HG02642 (cell line): ENCODE results near the gene SURF6.

Experiments
- ATAC-seq: cut with Tn5 transposase; IDR thresholded peaks from one replicate; pipeline ENCODE4 v1.9.1; 2021; ENCODE audit warnings: mild to moderate bottlenecking; ENCODE audit not compliant: unreplicated experiment, poor library complexity

SURF6 gene

DNA sequence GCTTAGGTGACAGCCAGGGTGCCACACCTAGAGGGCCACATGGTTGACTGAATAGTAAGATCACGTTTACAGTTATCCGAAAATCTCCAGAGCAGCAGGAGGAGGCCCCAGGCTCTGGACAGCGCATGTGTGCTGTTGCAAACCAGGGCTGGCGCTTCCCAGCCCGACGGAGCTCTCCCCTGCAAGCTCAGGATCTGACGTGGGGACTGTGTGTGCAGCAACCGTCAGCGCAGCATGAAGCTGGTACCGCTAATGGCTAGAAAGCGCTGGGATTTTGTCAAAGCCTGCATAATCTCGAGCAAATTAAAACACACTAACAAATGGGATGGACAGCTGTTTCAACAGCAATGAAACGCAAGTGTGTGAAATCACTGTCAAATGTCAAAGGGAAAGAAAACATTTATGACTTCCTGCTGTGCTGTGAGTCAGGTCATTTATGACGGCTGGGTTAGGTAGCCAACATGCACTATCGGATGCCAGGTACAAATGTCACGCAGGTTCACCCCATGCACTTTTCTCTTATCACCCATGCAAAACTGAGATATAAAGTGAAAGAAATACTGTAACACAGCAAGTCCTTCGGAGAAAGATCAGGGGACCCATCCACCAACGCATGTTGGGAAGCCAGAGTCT, 32.4 kb upstream of the SURF6 start:
- ATAC-seq = no peak

DNA sequence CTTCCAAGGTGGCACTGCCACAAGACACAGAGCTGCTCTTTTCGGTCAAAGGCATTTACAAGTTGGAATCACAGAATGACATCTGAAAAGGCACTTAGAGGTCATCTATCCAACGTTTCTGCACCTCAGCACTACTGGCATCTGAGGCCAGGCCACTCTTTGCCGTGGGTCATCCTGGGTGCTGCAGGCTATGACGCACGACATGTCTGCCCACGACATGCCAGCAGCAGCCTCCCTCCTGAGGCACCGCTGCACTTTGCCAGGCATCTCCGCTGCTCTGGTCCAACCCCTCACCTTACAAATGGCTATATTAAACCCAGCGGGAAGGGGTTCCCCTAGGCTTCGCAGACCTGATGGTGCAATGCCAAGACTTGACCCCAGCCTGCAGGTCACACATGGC, 31.8 kb upstream of the SURF6 start:
- ATAC-seq = no peak

DNA sequence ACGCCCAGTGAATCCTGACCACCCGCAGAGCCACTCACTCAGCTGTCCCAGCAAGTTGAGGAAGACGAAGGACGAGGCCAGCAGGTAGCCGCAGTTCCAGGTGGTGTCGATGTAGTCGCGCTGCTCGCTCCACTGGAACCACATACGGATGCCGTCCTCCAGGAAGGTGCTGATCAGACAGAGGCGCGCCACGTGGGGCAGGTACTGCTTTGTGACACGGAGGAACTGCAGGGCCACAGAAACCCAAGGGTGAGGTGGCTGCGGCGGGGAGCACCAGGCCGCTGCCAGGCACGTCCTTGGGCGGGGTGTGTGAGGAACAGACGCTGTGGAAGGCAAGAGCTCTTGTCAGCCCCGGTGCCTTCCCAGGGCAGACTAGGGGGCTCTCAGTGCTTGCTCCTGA, 31.2 kb upstream of the SURF6 start:
- no peak for ATAC-seq

DNA sequence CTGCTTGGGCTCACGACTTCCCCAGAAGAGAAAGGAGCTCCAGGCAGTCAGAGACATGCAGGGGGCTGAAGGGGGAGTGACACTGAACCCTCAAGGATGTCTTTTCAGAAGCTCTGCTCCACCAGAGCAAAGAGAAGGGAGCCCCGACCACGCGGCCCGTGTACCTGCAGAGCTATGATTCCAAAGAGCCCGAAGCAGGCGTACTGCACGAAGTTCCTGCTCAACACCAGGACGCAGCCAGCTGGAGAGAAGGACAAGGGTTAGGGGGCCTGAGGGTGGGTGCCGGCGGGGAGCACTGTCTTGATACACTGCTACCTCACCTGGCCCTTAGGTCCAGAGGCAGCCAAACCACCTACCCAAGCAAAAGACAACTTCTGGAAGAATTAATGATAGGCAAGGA, 30.4 kb upstream of the SURF6 start:
- ATAC-seq = no peak

DNA sequence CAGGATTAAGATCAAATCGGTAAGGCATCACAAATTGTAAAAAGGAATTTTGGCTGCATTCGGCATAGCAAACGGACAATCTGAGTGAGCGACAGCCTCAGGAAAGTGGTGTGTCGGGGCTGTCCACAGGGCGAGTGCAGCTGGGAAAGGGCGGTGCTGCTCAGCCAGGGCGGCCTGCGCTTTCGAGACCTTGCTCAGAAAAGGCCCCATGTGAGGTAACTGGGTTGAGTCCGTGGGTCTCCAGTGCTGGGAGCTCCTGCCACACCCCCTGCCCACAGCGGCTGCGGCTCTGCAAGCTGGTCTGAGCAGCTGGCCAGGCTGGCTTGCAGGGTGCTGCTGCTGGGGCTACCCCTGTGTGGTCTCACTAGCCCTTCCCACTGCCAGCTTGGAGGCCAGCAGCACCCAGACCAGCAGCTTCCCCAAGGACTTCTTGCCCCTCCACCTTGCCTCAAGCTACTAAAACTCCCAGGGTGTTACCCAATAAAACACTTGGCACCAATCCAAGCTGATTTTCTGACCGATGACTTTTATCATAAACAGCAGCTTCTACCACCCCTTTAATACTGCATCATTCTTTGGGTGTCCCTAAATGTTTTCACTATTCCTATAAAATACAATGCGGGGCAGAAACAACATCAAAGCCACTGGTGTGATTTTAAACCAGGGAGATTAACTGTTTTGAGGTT, 26.5 kb upstream of the SURF6 start:
- no peak for ATAC-seq

DNA sequence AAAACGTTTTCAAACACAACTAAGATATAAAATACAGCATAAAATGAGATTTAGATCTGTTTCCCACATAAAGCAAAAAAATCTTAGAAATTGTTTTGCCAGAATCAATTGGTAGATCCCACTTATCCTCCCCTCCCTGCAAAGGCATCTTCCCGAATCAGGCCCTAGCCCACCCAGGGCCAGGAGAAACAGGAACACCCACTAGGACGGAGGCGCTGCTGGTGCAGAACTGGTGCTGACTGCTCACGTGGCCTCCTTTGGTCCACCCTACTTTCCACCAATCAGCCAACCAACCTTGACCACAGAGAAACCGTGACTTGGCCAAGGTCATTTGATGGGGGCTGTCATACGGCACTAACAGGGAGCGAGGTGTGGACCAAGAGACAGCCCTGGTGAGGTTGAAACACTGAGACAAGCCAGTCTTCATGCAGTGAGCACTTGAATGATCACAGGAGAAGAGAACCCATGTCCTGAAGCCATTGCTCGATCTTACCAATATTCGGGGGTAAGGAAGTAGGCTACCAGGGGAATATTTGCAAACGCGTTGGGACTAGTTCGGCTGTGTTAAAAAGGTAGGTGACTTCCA, 25.6 kb upstream of the SURF6 start:
- ATAC-seq = no peak

DNA sequence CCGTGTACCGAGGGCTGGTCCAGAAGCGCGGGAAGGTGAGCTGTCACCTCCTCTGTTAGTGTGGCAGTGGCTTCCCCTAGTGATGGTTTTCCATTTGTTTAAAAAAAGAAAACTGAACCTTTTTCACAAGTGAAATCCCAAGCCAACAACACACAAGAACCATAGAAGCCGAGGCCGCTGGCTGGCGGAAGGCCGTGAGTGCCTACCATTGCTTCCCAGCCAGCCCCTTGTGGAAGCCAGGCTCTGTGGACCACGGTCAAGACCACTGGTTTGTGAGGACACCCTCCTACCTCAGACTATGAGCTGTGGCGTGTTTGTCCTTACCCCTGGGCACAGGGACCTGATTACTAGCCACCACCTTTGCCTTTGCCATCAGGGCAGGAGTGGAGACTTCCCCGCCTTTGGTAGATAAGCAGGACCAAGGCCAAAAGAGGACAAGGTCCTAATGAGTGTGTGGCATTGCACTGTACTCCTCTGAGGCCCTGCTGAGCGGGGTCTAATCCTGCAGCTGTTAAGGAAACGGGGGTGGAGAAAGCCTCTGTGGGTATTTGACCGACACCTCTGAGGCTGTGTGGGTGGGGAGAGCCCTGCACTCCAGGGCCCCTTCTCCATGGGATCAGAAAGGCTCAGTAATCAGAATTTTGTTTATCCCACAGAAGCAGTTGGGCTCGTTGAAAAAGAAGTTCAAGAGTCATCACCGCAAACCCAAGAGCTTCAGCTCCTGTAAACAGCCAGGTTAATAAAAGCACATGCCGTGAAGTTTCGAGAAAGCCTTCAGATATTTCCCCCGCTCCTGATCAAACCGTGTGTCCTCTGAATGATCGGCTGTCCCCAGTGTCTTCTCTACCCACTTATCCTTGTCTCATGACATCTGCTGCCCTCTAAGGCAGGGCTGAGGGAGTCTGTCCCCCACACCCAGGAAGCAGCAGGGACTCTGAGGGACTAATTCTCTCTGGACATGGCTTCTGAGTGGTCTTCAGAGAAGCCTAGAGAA, 24.7 kb upstream of the SURF6 start:
- no peak for ATAC-seq

DNA sequence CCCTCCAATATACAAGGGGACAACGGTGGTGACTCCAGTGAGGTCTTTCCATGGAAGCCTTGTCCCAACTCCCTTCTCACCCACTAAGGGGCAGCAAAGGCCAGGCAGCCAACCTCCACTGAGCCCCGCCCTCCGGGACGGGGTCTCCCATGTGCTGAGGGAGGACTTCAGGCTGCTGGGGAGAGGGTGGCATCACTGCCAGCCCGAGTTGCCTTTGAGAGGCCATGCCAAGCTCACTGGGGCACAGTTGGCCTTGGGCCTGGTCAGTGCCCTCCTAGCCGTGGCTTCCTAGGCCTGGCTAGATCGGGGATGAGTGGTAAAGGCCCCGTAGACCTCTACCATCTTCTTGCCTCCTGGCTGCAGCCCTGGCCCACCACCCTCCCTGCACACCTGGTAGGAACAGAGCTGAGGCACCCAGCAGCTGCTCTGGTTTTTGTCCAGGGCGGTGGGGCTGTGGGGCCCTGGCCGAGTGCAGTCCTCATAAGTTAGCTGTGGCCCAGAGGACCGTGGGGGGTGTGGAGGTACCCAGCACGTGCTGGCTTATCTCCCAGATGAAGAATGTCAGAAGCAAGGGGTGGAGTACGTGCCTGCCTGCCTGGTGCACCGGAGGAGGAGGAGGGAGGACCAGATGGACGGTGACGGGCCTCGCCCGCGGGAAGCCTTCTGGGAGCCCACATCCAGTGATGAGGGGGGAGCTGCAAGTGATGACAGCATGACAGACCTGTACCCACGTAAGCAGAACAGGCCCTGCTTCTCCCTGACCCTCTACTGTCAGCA, 23.6 kb upstream of the SURF6 start:
- ATAC-seq = no peak

DNA sequence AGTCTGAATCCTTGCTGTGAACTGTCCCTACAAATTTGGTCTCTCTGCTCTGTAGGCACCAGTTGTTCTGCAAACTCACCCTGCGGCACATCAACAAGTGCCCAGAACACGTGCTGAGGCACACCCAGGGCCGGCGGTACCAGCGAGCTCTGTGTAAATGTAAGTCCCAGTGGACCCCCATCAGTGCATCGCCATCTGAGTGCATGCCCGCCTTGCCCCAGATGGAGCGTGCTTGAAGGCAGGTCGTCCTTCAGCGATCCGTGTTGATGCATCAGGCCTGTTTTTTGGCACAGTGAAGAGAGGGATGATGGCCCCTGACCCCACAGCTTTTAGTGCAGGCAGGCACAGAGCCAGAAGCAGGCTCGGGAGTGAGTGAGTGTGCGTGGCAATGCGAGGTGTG, 21.7 kb upstream of the SURF6 start:
- no peak for ATAC-seq

DNA sequence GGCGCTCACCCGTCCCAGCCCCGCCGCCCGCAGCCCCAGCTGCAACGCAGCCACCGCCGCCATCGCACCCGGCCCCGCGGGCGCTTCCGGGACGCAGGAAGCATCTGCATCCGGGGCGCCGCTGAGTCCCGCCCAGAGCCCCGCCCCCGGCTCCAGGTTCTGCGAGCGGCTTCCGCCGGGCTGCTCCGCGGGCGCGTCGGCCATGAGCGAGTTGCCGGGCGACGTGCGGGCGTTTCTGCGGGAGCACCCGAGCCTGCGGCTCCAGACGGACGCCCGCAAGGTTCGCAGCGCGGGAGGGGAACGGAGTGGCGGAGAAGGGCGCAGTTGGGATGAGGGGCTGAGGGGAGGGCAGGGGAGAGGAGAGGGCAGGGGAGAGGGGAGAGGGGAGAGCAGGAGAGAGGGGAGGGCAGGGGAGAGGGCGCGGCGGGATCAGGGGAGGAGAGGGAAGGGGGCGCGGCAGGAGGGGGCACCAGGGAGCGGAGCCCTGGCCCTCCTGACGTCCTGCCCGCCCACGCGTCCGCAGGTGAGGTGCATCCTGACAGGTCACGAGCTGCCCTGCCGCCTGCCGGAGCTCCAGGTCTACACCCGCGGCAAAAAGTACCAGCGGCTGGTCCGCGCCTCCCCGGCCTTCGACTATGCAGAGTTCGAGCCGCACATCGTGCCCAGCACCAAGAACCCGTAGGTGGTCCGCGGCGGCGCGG, 20.6 kb upstream of the SURF6 start, which contains the start of the genes SURF1 and SURF2:
Gene SURF1, minus strand, starts transcription at position 97 of the 701 bp plus-strand sequence. Its CDS starts 34 bp downstream, at position 63.
Gene SURF2, plus strand, starts transcription at position 160 of the 701 bp plus-strand sequence. Its CDS starts 43 bp downstream, at position 203.
- peak; percentile 63 for ATAC-seq

DNA sequence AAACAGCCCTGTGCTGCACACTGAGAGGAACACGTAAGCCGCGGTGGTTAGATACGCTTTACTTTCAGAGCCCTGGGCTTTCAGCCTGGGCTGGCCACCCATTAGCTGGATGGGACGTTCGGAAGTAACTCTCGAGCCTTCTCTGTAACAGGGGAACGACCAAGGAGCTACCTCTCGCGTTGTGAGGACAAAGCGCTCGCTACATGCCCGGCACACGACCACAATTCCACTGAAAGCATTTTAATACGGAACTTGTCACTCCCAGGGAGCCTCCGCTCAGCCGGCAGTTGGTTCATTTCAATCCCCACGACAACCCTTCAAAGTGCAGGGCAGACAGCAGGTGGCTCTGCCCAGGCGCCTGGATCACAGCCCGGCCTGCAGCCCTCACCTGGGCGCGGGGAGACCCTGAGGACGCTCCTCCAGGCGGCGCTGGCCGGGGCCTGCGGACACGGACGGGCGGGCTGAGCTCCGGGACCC, 19.9 kb upstream of the SURF6 start:
- ATAC-seq = peak; percentile 29

DNA sequence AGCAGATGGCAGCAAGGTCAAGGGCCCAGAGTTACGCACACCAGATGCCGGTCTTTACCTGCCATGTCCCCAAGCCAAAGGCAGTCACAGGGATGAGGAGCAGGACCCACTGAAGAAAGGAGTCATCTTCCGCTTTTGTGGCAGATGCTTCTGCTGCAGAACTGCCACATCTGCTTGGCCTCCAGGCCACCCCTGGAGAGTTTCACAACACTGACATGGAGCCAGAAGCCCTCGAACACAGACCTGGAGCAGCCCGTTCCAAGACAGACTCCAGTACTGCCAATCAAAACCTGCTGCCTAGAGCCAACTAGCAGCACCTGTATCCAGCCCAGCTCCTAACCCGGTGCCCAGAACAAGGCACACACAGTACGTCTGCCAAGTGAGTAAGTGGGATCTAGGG, 18.8 kb upstream of the SURF6 start:
- ATAC-seq = no peak

DNA sequence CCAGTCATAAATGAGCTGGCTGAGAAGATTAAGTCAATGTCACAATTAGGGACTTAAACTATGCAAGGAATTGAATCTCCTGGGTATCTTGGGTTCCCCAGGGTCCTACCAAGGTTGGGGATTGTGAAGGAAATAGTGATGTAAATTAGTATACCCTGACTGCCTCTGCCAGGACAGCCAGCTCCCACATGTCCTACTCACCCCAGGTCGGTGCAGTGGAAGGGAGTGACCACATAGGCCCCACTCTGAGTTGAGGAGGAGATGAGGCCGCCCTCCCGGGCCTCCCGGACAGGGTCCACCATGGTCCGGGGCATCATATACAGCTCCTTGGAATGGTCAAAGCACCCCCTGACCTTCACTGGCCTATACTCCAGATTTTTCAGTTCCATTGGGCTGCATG, 17.6 kb upstream of the SURF6 start:
- ATAC-seq = no peak

DNA sequence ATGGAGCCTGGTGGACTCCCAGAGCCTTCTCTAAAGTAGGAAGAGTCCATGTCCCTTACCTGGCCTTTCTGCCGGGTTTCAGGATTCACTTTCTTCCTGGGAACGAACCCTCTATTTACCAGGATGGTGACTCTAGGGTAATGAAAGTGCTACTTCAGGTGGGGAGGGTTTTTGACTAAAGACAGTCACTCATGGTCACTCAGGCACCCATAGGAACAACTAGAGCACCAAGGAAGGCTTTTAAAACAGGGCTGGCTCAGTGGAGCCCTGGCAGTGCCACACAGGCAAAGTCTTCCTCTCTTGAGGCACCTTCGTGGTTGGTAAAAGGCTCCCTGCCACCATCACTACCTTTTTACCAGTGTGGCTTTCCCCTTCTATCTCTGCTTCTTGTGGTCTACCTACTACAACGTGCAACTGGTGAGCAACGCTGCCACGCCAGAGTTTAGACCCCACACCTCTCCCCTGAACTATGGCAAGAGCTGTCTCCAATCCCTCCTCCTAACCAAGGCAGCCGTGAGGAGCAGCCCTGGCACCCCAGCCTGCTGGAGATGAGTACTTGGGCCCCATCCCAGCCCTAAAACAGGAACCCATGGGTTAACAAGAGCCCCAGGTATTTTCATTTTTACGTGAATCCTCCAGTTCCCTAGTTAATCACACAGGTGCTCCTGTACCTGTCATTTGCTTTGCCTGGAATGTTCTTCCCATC, 16.8 kb upstream of the SURF6 start:
- ATAC-seq = no peak

DNA sequence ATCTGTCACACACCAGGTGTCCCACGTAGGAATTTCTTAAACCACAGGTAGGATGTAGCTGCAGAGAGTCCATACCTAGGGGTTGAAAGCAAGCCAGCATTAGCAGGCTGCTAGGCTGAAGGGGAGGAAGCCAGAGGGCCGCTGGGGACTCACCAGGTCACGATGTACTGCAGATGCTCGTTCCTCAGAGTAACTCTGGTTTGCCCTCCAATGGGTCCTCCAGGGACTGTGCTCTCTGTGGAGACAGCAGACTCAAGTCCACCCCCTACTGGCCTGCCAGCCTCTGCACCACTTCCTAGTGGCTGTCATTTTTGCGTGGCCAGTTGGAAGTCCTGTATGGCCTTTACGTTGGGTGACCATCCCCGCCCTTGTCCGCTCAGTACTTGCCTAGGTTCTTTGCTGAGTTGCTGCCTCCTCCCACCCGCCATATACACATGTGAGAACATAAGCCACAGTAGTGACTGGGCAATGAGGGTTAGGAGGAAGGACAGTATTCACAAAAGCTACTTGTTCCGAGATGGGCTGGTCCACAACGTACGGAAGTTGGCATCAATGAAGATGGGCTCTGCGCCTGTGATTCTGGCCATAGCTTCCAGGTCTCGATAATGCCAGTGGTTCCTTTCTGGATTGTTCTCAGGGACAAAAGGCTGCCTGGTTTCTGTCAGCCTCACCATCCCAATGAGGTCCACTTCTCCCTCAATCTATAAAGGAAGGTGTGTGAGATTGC, 16.1 kb upstream of the SURF6 start:
- no peak for ATAC-seq

DNA sequence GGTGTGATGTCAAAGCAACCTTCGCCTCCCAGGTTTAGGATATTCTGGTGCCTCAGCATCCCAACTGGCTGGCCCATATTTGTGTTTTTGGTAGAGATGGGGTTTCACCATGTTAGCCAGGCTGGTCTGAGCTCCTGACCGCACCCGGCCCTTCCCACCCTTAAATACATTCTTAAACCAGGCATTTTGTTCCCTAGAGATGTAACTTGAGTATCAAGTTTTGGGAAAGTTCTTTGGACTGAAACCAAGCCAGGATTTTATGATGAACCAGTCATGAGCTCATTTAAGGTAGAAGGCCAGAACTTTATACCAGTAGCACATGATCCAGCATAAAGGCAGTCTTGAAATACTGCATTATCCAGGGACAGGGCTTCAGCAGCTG, 15.5 kb upstream of the SURF6 start:
- ATAC-seq = no peak

DNA sequence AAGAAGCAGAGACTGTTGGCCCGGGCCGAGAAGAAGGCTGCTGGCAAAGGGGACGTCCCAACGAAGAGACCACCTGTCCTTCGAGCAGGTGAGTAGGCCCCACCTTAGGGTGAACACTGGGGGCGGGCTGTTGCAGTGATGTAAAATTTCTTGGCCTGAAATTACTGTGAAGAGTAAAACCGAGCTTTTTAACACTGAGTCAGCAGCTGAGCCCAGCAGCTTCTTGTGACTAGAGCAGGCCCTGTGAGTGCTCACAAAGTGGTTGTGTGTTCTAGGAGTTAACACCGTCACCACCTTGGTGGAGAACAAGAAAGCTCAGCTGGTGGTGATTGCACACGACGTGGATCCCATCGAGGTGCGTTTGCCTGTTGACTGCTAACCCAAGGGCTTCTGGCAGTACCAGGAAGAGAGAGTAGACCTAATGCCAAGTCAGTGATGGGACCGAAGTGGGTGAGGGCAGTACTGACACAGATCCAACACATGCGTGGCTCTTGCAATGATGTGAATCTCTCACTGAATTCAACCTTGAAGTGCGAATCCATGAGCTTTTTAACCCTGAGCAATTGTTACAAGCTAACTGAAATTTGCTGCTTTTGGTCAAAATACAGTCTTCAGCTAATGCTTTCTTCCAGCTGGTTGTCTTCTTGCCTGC, 14.1 kb upstream of the SURF6 start:
- no peak for ATAC-seq
